GM19455 (cell line): ENCODE results near the gene RIOX2.
"Not testable (repeated sequence)": the region's sequence is repeated elsewhere in the genome, so short reads cannot be mapped to it uniquely, and the experiment has no call there.

Experiments used
- ATAC-seq: cut with Tn5 transposase; IDR thresholded peaks from one replicate; pipeline ENCODE4 v1.9.1; 2021; ENCODE audit not compliant: unreplicated experiment

The RIOX2 gene

GRCh38 chr3:97971679-97972567 is at the start of gene RIOX2:
Gene RIOX2 (minus strand): TSS chr3:97972431. CDS start chr3:97967593, 4,838 bp downstream.
- ATAC-seq = peak; percentile 92

DNA sequence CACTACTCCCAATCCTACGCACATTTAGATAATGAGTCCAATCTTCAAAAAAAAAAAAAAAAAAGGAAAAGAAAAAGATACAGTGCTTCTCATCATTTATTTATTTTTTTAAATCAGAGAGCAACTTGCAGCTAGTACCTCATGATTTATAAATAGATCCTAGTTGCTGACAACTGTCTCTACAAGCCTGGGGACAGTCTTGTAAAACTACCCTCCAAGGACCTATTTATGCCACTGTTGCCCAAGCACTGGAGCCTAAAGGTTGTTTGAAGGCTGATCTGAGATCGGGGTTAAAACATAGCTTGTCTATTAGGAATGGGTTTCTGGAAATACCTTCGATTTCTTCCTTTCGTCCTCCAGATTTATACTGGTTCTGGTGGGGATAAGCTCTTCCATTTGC is 48.2 kb upstream of the RIOX2 start:
- ATAC-seq = no peak

- no peak for ATAC-seq
These were observed 46.1 kb upstream of the RIOX2 start for GRCh38 chr3:98018301-98018700.

GRCh38 chr3:98014268-98014585 is 42.0 kb upstream of the RIOX2 start:
- no peak for ATAC-seq

DNA sequence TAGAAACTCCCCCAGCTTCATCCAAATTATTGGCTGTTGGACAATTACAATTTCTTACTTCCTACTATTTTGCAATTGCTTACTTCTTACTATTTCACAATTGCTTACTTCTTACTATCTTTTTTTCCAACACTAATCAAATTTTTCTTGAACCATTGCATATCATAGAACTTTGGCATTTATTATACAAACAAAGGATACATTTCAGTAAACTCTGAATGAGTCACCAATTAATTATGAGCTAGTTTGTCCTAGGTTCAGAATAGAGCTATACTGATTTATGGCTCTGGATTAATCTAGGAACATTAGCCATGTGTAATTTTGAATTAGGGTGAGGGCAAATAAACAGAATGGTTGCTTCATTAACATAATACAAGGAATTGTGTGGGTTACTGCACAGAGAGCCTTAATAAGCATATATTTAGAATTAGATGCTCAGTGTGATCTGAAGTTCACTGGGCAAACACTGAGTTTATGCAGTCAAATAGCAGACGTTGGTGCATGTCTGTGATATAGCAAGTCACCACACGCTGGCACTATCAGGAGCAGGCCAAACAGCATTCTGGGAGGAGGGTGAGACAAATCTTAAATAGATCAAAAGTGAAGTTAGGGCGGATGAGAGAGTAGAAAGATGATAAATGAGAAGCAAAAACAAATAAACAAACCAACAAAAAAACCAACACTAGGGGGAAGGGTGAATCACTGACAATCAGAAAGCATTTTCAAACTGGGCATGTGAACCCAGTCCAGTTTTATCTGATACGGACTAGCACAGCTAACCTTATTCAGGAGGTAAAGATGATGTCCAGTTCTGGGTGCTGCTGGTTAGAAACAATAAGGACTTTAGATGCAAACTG is 41.4 kb upstream of the RIOX2 start:
- no peak for ATAC-seq

- no peak for ATAC-seq
These were observed 40.7 kb upstream of the RIOX2 start for GRCh38 chr3:98012979-98013378.

GRCh38 chr3:98010883-98011449 is 38.7 kb upstream of the RIOX2 start:
- not testable (repeated sequence) for ATAC-seq

GRCh38 chr3:98010194-98010882 is 38.1 kb upstream of the RIOX2 start:
- ATAC-seq = no peak

DNA sequence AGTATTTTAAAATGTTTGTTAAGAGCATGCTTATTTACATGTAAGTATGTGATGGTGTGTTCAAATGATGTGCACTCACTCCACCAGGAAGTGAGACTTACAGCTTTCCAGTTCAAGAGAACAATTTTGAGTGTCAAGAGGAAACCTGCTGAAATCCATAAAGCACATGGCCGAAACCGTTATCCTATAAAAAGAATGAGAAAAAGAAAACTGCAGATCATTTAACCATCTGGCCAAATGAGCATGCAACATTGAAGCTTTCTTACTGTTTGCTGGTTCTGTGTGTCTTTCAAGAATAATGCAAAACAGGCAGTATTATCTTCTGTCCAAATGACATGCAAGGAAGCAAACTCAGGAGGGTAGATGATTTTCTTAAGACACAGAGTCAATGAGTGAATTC is 36.6 kb upstream of the RIOX2 start:
- peak; percentile 76 for ATAC-seq

- ATAC-seq = no peak
These were observed 33.2 kb upstream of the RIOX2 start for GRCh38 chr3:98005438-98005837.

- no peak for ATAC-seq
These were observed 32.5 kb upstream of the RIOX2 start for GRCh38 chr3:98004721-98005120.

DNA sequence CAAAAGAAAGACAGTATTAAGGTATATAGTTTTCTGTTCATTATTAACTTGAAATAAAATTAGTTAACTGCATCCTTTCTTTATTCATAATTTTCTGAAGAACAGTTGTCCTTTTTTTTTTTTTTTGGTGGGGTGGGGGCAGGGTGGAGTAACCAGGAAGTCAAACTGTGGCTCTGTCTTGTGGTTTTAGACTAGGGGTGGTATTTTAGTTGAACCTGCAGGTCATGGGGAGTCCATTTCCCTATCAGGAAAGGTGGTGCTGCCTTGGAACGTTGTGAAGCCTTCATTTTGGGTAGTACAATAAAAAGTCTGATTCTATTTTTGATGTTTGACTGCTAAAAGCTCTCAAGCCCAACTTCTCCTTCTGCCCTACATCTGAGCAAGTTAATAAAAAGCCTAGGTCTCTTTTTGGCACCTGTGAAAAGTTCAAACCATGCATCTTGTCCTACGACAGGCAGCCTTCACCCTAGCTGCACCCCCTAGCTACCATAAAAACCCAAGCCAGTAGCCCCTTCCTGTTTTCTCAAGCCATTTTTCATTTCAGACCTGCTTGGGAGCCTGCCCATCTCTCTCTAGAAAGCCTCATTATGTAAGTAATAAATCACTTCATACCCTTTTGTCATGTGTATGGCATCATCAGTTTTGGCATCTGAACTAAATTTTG is 31.2 kb upstream of the RIOX2 start:
- no peak for ATAC-seq

- ATAC-seq = no peak
These were observed 30.5 kb upstream of the RIOX2 start for GRCh38 chr3:98002717-98003116.

- no peak for ATAC-seq
These were observed 27.8 kb upstream of the RIOX2 start for GRCh38 chr3:97999994-98000393.

DNA sequence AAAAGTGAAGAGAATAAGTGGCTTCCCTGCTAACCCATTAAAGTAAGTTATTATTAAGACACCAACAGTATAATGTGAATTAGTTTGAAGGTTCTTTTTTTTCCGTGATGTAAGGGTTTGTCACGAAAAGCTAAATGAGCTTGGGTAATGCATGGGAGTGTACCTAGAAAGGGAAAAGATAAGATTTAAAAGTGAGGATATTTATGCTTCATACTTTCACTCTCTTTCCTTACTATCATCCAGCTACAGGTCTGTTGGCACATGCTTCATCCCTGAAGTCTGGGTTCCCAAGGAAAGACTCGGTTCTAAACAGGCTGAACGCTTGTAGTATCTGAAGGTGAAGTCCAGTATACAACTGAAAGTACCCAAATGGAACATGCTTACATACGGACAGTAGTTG is 26.9 kb upstream of the RIOX2 start:
- no peak for ATAC-seq

DNA sequence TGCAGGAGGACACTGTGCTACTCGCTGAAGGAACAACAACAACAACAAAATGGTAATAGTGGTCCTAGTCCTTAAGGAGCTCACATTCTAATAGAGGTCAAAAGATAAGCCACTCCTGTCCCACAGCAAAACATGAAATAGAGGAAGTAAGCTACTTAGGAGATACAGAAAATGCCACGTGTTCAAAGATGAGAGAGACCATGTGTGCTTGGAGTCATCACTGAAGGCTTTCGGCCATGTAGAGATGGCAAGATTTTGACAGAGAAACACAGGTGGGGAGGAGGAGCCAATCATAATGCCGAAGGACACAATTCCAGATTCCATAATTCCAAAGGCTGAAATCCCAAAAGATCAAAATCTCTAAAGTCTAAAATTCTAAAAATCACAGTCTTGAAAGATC is 24.8 kb upstream of the RIOX2 start:
- no peak for ATAC-seq

DNA sequence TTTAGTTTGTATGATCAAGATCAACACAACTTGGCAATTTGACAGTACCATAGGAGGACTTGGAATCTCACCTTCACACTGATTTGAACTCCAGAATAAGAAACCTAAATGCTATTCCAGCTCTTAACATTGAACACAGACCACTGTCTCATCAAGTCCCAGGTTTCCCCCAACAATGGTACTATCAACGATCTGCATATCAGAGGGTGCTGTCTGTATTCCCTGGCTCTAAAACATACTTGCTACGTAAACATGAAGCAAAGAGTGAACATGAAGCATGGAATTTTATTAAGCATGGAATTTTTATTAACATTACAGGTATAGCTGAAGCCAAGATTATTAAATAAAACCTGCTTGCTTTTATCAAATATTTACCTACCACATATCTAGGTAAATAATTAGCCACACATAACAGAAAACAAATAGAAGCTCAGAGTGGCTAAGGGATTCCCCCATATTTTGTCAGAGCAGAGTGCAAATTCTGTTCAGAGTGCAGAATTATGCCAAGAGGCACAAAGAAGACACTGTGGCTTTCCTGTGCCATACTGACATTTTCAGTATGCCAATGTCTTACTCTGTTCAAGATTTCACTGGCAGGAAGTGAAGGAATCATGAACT is 22.2 kb upstream of the RIOX2 start:
- no peak for ATAC-seq

DNA sequence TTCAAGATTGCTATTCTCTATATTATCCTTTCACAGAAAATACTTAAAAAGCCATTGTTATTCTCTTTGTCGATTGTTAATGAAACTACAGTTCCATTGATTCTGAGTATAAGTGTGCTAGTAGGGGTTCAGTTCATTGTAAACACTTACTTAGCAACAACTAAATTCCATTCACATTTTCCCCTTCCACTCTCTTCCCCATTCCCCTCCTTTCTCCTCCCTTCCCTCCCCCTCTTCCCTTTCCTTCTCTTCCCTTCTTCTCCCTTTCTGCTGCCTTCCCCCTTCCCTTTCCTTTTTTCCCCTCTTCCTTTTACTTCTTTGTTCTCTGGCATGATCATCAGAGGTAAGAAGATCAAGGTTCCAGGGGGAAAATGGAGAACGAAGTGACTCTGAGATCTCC is 21.3 kb upstream of the RIOX2 start:
- ATAC-seq = no peak

- ATAC-seq = no peak
These were observed 20.4 kb upstream of the RIOX2 start for GRCh38 chr3:97992547-97993173.

DNA sequence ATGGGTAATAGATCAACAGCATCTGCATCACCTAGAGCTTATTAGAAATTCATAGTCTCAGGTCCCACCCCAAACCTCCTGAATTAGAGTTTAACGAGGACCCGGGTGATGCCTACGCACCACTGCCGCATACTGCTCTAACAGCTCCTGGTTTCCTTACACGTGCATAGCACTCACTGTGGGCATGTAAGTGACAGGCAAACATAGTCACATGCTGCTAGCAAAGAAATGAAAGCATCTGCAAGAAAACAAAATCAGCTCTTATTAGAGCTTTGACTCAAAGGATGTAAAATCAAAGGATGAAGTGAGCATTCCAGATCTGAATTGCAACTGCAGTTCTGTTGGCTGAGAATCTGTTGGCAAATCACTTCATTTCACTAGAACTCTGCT is 19.1 kb upstream of the RIOX2 start:
- no peak for ATAC-seq
